HG02678 (cell line): ENCODE data around the gene HSD17B2.
"Not testable (repeated sequence)": the region's sequence is repeated elsewhere in the genome, so short reads cannot be mapped to it uniquely, and the experiment has no call there.

Experiments used
- ATAC-seq: cut with Tn5 transposase; IDR thresholded peaks from one replicate; pipeline ENCODE4 v1.9.1; 2021; ENCODE audit warnings: mild to moderate bottlenecking, moderate library complexity; ENCODE audit not compliant: unreplicated experiment

Gene HSD17B2

DNA sequence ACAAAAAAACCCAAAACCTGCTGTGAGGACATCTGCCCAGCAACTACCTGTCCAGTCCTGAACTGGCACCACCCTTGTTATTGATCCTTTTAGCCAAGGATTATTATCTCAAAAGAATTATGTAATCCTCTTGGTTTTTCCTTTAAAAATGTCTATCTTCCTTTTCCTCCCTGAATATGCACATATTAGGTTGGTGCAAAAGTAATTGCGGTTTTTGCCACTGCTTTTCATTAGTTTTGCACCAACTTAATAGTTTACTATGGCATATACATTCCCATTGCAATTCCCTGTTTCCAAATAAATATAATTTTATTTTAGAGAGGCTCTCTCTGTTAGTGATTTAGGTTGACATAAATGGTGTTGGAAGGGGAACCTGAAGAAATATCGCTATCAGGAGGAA is 83.7 kb downstream of the HSD17B2 start:
- ATAC-seq = no peak

DNA sequence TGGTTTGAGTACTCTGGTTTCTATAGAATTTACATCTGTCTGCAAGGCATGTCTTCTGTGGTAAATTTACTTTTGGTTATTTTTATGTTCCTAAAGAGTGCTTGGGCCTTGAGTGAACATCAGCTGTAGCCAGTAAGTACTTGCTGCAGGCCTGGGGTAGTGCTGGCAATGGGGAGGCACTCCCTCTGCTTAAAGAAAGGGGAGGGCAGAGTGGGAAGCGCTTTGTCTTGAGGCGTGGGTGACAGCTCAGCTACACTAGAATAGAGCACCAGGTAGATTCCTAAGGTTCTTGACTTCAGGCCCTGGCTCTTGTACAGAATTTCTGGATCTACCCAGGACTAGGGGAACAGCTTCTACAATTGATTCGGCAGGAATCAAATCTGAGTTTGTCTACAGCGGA is 84.4 kb downstream of the HSD17B2 start:
- no peak for ATAC-seq

DNA sequence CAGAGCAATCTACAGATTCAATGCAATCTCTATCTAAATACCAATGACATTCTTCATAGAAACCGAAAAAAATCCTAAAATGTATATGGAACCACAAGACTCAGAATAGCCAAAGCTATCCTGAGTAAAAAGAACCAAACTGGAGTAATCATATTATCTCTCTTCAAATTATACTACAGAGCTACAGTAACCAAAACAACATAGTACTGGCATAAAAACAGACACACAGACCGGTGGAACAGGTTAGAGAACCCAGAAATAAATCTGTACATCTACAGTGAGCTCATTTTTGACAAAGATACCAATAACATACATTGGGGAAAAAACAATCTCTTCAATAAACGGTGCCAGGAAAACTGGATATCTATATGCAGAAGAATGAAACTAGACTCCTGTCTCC is 89.6 kb downstream of the HSD17B2 start:
- no peak for ATAC-seq

- ATAC-seq = no peak
Observed at GRCh38 chr16:82129881-82130280, 94.8 kb downstream of the HSD17B2 start.

GRCh38 chr16:82133798-82134197 is 98.7 kb downstream of the HSD17B2 start:
- no peak for ATAC-seq

DNA sequence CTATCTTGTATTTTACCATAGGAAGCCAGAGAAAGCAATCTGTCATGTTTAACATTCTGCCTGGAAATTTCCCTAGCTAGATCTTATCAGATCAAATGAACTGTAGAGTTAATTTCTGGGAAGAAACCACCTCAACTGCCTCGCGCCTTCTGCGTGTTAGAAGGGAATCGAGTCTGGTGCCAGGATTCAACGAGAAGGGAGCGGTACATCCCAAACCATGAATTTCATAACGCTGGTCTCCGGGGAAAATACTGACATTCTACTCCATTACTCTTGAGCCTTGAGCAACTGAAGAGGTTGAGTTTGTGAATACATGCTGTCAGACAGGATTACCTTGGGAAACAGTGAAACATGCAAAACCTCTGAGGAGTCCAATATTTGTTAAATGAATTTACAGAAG is 99.8 kb downstream of the HSD17B2 start:
- no peak for ATAC-seq

DNA sequence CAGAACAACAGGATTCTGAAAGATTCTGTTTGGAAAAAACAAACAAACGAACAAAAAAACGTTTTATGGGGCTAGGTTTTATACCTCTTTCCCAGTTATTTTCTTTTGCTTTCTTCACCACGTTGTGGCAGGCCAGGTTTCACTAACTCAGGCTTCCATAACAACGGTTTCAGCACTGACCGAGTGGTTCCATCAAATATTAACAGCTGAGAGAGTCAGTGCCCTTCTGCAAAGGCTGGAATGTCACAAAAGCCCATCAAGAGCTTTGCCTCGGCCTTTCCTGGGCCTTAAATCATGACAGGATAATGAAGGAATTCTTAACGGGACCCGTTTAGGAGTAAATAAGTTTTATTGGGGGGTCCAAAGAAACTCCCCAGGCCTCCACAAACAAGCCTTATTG is 100.8 kb downstream of the HSD17B2 start:
- ATAC-seq = no peak

DNA sequence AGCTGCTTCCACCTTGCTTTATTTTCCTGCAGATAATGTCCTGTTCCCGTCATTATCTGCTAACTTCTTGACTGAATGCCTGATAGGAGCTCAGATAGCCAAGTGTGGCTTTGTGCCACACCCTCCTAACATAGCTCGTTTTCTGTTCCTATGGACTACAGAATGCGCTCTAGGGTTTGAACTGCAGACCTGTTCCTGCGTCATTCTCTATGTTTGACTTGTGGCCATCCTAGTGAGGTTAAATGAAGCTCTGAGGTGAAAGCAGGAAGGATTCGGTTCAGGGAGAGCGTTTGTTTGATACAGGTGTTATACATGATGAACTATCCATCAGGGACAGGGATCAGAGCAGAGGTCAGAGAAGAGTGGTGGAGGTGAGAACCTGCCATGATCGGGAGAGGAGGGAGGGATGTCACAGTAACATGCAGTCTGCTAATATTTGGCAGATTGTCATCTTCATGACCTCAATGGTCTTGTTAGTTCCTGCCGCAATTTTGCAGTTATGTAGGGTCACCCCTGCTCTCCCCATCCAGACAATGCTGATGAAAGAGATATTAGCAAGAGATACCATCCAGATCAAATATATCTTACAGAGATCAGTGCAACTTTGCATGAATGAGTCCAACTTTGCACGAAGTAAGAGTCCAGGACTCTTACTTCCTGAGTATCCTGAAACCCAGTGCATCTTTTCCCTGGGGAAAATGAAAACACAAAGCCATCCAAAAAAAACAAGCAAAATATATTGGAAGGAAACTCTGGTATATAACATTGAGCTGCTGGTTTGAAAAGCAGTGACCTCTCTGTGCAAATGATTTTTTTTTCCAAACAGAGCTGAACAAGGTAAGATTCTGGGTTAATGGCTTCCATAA is 102.1 kb downstream of the HSD17B2 start:
- ATAC-seq = no peak

DNA sequence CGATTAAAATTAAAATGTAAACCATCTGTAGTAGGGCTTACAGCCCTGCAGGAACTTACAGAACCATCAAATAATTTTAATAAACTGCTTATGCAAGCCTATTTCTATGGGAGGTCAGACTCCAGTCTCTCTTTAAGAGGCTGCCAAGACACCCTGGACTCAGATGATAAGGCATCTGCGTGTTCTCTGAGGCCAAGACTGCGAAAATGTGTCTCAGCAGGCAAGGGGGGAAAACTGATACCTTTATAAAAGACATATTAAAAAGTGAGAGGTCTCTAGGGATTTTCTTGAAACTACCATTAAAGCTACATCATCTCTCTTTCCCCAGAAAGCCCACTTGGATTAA is 102.7 kb downstream of the HSD17B2 start:
- no peak for ATAC-seq

DNA sequence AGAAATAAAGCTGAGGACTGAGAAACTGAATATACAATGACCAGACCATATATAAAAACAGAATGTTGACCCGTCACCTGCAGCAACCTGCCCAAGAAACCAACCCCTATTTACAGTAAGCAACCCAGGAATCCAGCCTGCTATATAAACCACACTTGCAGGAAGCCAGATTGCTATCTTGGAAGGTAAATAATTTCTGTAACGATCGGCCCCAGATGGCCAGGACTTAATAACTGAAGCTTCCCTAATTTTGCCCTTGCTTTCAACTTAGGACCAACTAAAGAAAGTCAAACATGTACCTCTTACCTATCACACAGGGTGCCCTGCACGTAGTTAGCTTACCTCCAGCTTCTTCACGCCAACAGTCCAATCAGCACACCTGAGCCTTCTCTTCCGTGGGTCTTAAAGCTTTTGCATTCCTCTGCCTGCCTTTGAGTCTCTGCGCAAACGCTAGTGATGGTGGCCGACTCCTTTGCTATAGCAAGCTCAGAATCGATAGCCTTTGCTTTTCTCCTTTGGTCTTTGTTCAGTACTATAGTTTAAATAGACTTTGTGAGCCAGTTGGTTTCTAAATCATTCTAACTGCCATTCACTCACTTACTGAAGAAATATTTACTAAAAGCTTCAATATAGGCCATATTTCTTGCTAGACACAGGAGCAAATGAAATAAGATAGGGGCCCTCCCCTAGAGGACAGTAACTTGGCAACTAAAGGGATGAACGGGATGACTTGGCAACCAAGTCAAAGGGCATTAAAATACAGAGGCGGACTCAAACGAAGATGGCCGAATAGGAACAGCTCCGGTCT is 103.6 kb downstream of the HSD17B2 start:
- no peak for ATAC-seq

GRCh38 chr16:82139286-82139571 is 104.2 kb downstream of the HSD17B2 start:
- not testable (repeated sequence) for ATAC-seq

DNA sequence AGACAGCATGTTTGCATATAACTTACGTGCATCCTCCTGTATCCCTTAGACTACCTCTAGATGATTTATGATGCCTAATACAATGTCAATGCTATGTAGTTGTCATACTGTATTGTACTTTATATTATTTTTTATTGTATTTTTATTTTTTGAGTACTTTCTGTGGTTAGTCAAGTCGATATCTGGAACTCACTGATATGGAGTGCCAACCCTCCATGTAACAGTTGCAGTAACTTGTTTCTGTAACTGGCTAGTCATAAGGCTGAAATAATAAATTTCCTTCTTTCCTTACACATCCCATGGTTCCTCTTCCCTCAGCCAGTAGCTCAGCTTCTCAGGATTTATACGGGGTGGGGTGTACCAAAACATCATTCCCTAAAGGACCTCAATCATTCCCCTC is 111.5 kb downstream of the HSD17B2 start:
- no peak for ATAC-seq

DNA sequence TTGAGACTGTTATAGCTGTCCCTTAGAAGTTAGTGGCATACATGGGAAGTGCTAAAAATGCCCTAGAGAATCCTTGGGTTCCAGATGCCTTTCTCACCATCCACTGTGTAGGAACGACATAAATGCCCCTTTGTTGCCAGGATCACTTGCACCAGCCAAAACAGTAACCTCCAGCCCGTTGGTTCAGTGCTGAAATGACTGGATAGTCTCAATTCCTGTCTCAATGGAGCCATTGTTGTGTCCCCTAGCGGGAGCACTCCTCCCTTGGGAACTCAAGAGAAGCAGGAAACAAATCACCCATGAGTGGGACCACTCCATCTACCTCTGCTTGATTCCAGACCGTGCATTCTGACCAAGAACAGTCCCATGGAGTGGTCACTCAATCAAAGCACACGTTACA is 111.9 kb downstream of the HSD17B2 start:
- ATAC-seq = no peak

DNA sequence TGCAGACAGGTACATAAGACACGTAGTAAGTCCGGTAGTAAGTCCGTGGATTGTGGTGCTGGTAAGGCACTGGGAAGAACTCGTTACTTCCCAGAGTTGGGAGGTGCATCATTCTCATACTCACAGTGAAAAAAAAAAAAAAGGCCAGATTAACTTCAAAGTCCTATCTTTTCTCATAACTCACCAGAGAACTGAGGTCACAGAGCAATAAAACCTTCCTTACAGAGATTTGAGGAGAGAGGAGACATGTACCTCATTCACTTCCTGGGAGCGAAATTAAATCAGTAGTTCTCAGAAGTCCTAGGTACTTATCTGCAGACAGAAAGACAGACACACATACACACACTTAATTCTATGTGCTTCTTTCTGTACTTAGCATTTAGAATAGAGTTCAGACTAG is 112.5 kb downstream of the HSD17B2 start:
- no peak for ATAC-seq
